Measurements from ENCODE around the gene ZNF500. TPM values are rescaled to one million over a fixed set of nuclear protein-coding genes. Genes with fewer than 3 reads are reported as not detected.

The ZNF500 gene
- total and polyA plus RNA-seq, 2 of the 4 experiments (the other 2 are of a cell fraction) = 4.5 to 5.9 TPM

- Histone ChIP-seq H3K27ac (ENCODE audit: insufficient read depth, low read length) (no peak overlapping the region), H3K4me3 (ENCODE audit: insufficient read depth, low read depth, low read length) (no peak overlapping the region), H2AK9ac (replicated peaks; ENCODE audit: low read depth, low read length, poor library complexity) (no peak overlapping the region), H2BK15ac (ENCODE audit: low read depth, low read length) (no peak overlapping the region), H3K27me3 (ENCODE audit: control insufficient read depth, insufficient read depth, low read length) (no peaks in the 10 kb centered on the region), H3K14ac (replicated peaks; ENCODE audit: low read depth, low read length) (no peak overlapping the region), H2AFZ (replicated peaks; ENCODE audit: low read length, poor library complexity) (no peak overlapping the region), H3K79me1 (ENCODE audit: low read depth in 1 of 2, low read length in 2 of 2) (peaks cover 0 to 15% of the 10 kb centered on the region in 2 experiments; a peak in 2 of 4 replicates), H4K5ac (ENCODE audit: low read depth, low read length) (no peak overlapping the region), H3K18ac (ENCODE audit: low read depth, low read length) (no peak overlapping the region), H3K9ac (ENCODE audit: low read depth, low read length) (no peak overlapping the region), H4K91ac (ENCODE audit: insufficient read depth, low read depth, low read length) (no peak overlapping the region), H3K36me3 (ENCODE audit: control insufficient read depth, insufficient read depth, low read length) (peaks cover 43% of the 10 kb centered on the region), H4K8ac (ENCODE audit: low read depth in 2 of 2, low read length in 2 of 2) (no peak overlapping the region), H3K4me2 (ENCODE audit: low read depth, low read length) (no peak overlapping the region), H3K9me3 (ENCODE audit: control insufficient read depth, insufficient read depth, low read length) (no peaks in the 10 kb centered on the region), H3K9me1 (ENCODE audit: insufficient read depth, low read length) (peaks cover 3% of the 10 kb centered on the region; the same call in 1 of the 2 replicates), H3K56ac (ENCODE audit: extremely low read depth, insufficient read depth, low read length) (no peak overlapping the region), H2AK5ac (ENCODE audit: low read depth, low read length) (no peak overlapping the region), H2BK5ac (ENCODE audit: low read depth, low read length, poor library complexity, severe bottlenecking) (no peak overlapping the region), H3K23ac (ENCODE audit: low read depth, low read length) (no peak overlapping the region), H2BK120ac (ENCODE audit: low read depth, low read length) (no peak overlapping the region), H2BK20ac (ENCODE audit: low read depth, low read length) (no peak overlapping the region), H3K4ac (ENCODE audit: low read depth, low read length) (no peak overlapping the region), H4K20me1 (ENCODE audit: insufficient read depth, low read length) (peaks cover 6% of the 10 kb centered on the region; the same call in 1 of the 2 replicates), H3K4me1 (ENCODE audit: control insufficient read depth, insufficient read depth, low read length) (no peaks in the 10 kb centered on the region)
- DNase-seq (no peak), ATAC-seq (ENCODE audit: low read depth) (no peak)
- dilution Hi-C loops (cut with HindIII; ENCODE audit: low sequenced_read_pairs, unreplicated experiment) = no loop called here
- no TSS peak for BruUV-seq (replicated peaks)
- 100% methylated on average over 6 of the region's 14 CpGs; no CpG with 5 or more reads in 1 of the 2 experiments for WGBS, 2 experiments (ENCODE audit: extremely low coverage in 2 of 2, insufficient read length in 1 of 2)
- ChIA-PET CTCF (no interaction called here), POLR2A (ENCODE audit: unreplicated experiment) (no interaction called here)
- in situ Hi-C loops (cut with MboI; ENCODE audit: low sequenced_read_pairs) = no loop called here
- TF ChIP-seq FOS (IDR thresholded peaks at IDR 0.05; ENCODE audit: low read depth, low read length) (no peak), NFE2L2 (IDR thresholded peaks at IDR 0.05; ENCODE audit: low read depth, low read length) (no peak), RFX5 (IDR thresholded peaks at IDR 0.05; ENCODE audit: low read depth, low read length) (no peak), CHD1 (IDR thresholded peaks at IDR 0.05; ENCODE audit: low read depth, low read length) (no peak), CEBPB (IDR thresholded peaks at IDR 0.05; ENCODE audit: low read depth, low read length) (no peak), MAFK (IDR thresholded peaks at IDR 0.05; ENCODE audit: low read depth, low read length) (no peak), USF2 (IDR thresholded peaks at IDR 0.05; ENCODE audit: low read depth, low read length) (no peak), MAZ (IDR thresholded peaks at IDR 0.05; ENCODE audit: borderline replicate concordance, low read depth, low read length) (no peak), ELK1 (IDR thresholded peaks at IDR 0.05; ENCODE audit: borderline replicate concordance, low read depth, low read length) (no peak), BHLHE40 (IDR thresholded peaks at IDR 0.05; ENCODE audit: low read depth, low read length) (no peak), RCOR1 (IDR thresholded peaks at IDR 0.05; ENCODE audit: insufficient replicate concordance, low read length) (no peak), MXI1 (IDR thresholded peaks at IDR 0.05; ENCODE audit: borderline replicate concordance, low read depth, low read length) (no peak), RAD21 (IDR thresholded peaks at IDR 0.05; ENCODE audit: low read length) (no peak), SMC3 (IDR thresholded peaks at IDR 0.05; ENCODE audit: low read depth, low read length) (no peak), POLR2A (IDR thresholded peaks at IDR 0.05; ENCODE audit: low read depth, low read length) (no peak), CTCF (conservative IDR thresholded peaks at IDR 0.05; ENCODE audit: low read depth, low read length) (no peak)
- intact Hi-C loops (cut with micrococcal nuclease) = no loop called here
Measured at GRCh38 chr16:4704913-4705312, 62.0 kb downstream of the ZNF500 start.
